Lung (tissue), 12 donors: ENCODE measurements around the gene HMX1. TPM values are rescaled to one million over a fixed set of nuclear protein-coding genes. Genes with fewer than 3 reads are reported as not detected.

Experiments
- ATAC-seq: fragments of 200-7000 bp; cut with Tn5 transposase; one replicate; pipeline ENCODE4 v1.9.1; 2020; ENCODE audit warnings: moderate number of reproducible peaks; ENCODE audit not compliant: insufficient read depth, low FRiP score
- DNase-seq, 3 donors: peaks; one replicate each; pipeline ENCODE4 v3.0.0-alpha.2; 2013 to 2017
- H3K27ac ChIP-seq, 2 donors: one replicate each; pipeline ENCODE4 v1.5.1; 2013; ENCODE audit warnings: mild to moderate bottlenecking in 2 of 2, moderate library complexity in 2 of 2, control low read depth in 1 of 2, inconsistent platforms in 1 of 2, low read depth in 1 of 2, low read length in 1 of 2
- H3K27me3 ChIP-seq, 3 donors: one replicate each; pipeline ENCODE4 v1.5.1; 2013; ENCODE audit warnings: low read length in 2 of 3; ENCODE audit not compliant: control insufficient read depth in 3 of 3, insufficient read depth in 3 of 3
- H3K36me3 ChIP-seq, 4 donors: one replicate each; pipeline ENCODE4 v1.5.1; 2013; ENCODE audit warnings: low read length in 4 of 4, mild to moderate bottlenecking in 1 of 4, moderate library complexity in 1 of 4; ENCODE audit not compliant: control insufficient read depth in 4 of 4, insufficient read depth in 4 of 4
- H3K4me1 ChIP-seq, 5 donors: one replicate each; pipeline ENCODE4 v1.5.1; 2013; ENCODE audit warnings: low read length in 5 of 5, mild to moderate bottlenecking in 2 of 5, moderate library complexity in 1 of 5; ENCODE audit not compliant: control insufficient read depth in 5 of 5, insufficient read depth in 5 of 5
- H3K4me3 ChIP-seq: one replicate; pipeline ENCODE4 v1.5.1; 2013; ENCODE audit warnings: mild to moderate bottlenecking, control low read depth, moderate library complexity
- H3K9ac ChIP-seq, 2 donors: one replicate each; pipeline ENCODE4 v1.5.1; 2013; ENCODE audit warnings: low read length in 2 of 2, control low read depth in 1 of 2; ENCODE audit not compliant: insufficient read depth in 1 of 2
- H3K9me3 ChIP-seq, 4 donors: one replicate each; pipeline ENCODE4 v1.5.1; 2013; ENCODE audit warnings: low read length in 3 of 4, mild to moderate bottlenecking in 1 of 4, moderate library complexity in 1 of 4; ENCODE audit not compliant: control insufficient read depth in 4 of 4, insufficient read depth in 3 of 4
- CTCF ChIP-seq: IDR thresholded peaks from 2 replicates; pipeline ENCODE4 v1.5.1; 2012; ENCODE audit warnings: mild to moderate bottlenecking; ENCODE audit errors: control extremely low read depth, extremely low read depth
- WGBS, 2 donors: extraction: QIAGEN DNeasy Blood & Tissue Kit; methylation state at CpG; one replicate each; pipeline ENCODE4 v1.1.7; 2013; 5-methylcytosine and 5-hydroxymethylcytosine counted together
- polyA plus RNA-seq, 2 donors: library from polyadenylated mRNA; stranded (reverse); fragments of 200-250 nt; gene quantifications; one replicate each; pipeline ENCODE4 v1.2.1, GENCODE V29; 2013
- total RNA-seq, 2 donors: library from RNA; depleted of rRNA in 1 of 2; stranded (reverse); fragments of >200 nt in 1 of 2; gene quantifications; one replicate each; pipeline ENCODE4 v1.2.1, GENCODE V29; 2014 to 2021
- donor health status: control.
- donor health status: control.
- donor health status: Bipolar disorder and iron deficiency.
- donor health status: healthy.
- donor health status: DM: yes; HTN: yes; CAD: no.

Gene HMX1
- total and polyA plus RNA-seq, 4 donors: not detected

- no peak for TF ChIP-seq CTCF
- peaks cover 0 to 20% (median 3%) of the 10 kb centered on the region in 3 donors for H3K27me3 ChIP-seq
- WGBS, 2 donors: 63 to 70% methylated on average over 8 of the region's 8 CpGs
- ATAC-seq: no peak
- DNase-seq: no peak
- no peak overlapping the region for H3K4me3 ChIP-seq
- H3K4me1 ChIP-seq: no peaks in the 10 kb centered on the region
- no peak overlapping the region for H3K9ac ChIP-seq
- H3K36me3 ChIP-seq: no peaks in the 10 kb centered on the region
- no peak overlapping the region for H3K27ac ChIP-seq
- peaks cover 0 to 15% (median 5%) of the 10 kb centered on the region in 4 donors for H3K9me3 ChIP-seq
Observed at GRCh38 chr4:8906668-8906970, 35.0 kb upstream of the HMX1 start.

- 83 to 85% methylated on average over 33 of the region's 33 CpGs for WGBS, 2 donors
- Histone ChIP-seq H3K4me1 (no peaks in the 10 kb centered on the region), H3K27ac (no peak overlapping the region), H3K9ac (no peak overlapping the region), H3K4me3 (no peak overlapping the region), H3K36me3 (no peaks in the 10 kb centered on the region), H3K27me3 (peaks cover 0 to 14% (median 3%) of the 10 kb centered on the region in 3 donors), H3K9me3 (peaks cover 0 to 21% (median 11%) of the 10 kb centered on the region in 4 donors)
- ATAC-seq (no peak), DNase-seq (peak in 1 of 3 donors; percentile 9)
- no peak for TF ChIP-seq CTCF
Observed at GRCh38 chr4:8905773-8906667, 34.4 kb upstream of the HMX1 start.

- H3K4me3 ChIP-seq: no peak overlapping the region
- DNase-seq (no peak), ATAC-seq (no peak)
- no peaks in the 10 kb centered on the region for H3K36me3 ChIP-seq
- no peak overlapping the region for H3K9ac ChIP-seq
- WGBS, 2 donors: 78 to 86% methylated on average over 20 of the region's 20 CpGs
- peaks cover 0 to 14% (median 0%) of the 10 kb centered on the region in 3 donors for H3K27me3 ChIP-seq
- peaks cover 0 to 27% (median 13%) of the 10 kb centered on the region in 4 donors for H3K9me3 ChIP-seq
- no peak for TF ChIP-seq CTCF
- no peaks in the 10 kb centered on the region for H3K4me1 ChIP-seq
- no peak overlapping the region for H3K27ac ChIP-seq
Observed at GRCh38 chr4:8905226-8905772, 33.7 kb upstream of the HMX1 start.
